IMR-90 (cell line): ENCODE results near the gene LTBP2.

Experiments used
- BHLHE40 ChIP-seq: fragments of 150-350 bp; IDR thresholded peaks from 2 replicates; pipeline ENCODE4 v1.6.1; 2016; ENCODE audit warnings: mild to moderate bottlenecking, low read depth, low read length
- CEBPB ChIP-seq: IDR thresholded peaks from 2 replicates; pipeline ENCODE4 v1.6.1; 2012; ENCODE audit warnings: low read depth, low read length, improper control_type of control experiment
- MAFK ChIP-seq: IDR thresholded peaks from 2 replicates; pipeline ENCODE4 v1.6.1; 2012; ENCODE audit warnings: low read depth, low read length, improper control_type of control experiment
- MXI1 ChIP-seq: IDR thresholded peaks from 2 replicates; pipeline ENCODE4 v1.6.1; 2012; ENCODE audit warnings: low read depth, mild to moderate bottlenecking, low read length, moderate library complexity, borderline replicate concordance
- NFE2L2 ChIP-seq: fragments of 150-350 bp; IDR thresholded peaks from 2 replicates; pipeline ENCODE4 v1.6.1; 2016; ENCODE audit warnings: low read depth, mild to moderate bottlenecking, low read length
- POLR2A ChIP-seq: IDR thresholded peaks from 2 replicates; pipeline ENCODE4 v1.6.1; 2012; ENCODE audit warnings: mild to moderate bottlenecking, low read depth, low read length
- RAD21 ChIP-seq: IDR thresholded peaks from 2 replicates; pipeline ENCODE4 v1.6.1; 2012; ENCODE audit warnings: low read length, improper control_type of control experiment
- RCOR1 ChIP-seq: IDR thresholded peaks from 2 replicates; pipeline ENCODE4 v1.6.1; 2012; ENCODE audit warnings: mild to moderate bottlenecking, low read length, improper control_type of control experiment; ENCODE audit not compliant: insufficient replicate concordance
- RFX5 ChIP-seq: IDR thresholded peaks from 2 replicates; pipeline ENCODE4 v1.8.0; 2012; ENCODE audit warnings: low read depth, mild to moderate bottlenecking, low read length, moderate library complexity
- TF ChIP-seq, protein P1 (sequence below): conservative IDR thresholded peaks from 2 replicates; pipeline ENCODE4 v1.5.1; 2012; ENCODE audit warnings: mild to moderate bottlenecking, low read depth, low read length, improper control_type of control experiment
- TF ChIP-seq, protein P2 (sequence below): fragments of 150-350 bp; IDR thresholded peaks from 2 replicates; pipeline ENCODE4 v1.6.1; 2017; ENCODE audit warnings: mild to moderate bottlenecking, antibody characterized with exemption, low read length, low read depth
- TF ChIP-seq, protein P3 (sequence below): fragments of 150-350 bp; IDR thresholded peaks from 2 replicates; pipeline ENCODE4 v1.6.1; 2016; ENCODE audit warnings: low read depth, mild to moderate bottlenecking, low read length, moderate library complexity, borderline replicate concordance

DNA sequence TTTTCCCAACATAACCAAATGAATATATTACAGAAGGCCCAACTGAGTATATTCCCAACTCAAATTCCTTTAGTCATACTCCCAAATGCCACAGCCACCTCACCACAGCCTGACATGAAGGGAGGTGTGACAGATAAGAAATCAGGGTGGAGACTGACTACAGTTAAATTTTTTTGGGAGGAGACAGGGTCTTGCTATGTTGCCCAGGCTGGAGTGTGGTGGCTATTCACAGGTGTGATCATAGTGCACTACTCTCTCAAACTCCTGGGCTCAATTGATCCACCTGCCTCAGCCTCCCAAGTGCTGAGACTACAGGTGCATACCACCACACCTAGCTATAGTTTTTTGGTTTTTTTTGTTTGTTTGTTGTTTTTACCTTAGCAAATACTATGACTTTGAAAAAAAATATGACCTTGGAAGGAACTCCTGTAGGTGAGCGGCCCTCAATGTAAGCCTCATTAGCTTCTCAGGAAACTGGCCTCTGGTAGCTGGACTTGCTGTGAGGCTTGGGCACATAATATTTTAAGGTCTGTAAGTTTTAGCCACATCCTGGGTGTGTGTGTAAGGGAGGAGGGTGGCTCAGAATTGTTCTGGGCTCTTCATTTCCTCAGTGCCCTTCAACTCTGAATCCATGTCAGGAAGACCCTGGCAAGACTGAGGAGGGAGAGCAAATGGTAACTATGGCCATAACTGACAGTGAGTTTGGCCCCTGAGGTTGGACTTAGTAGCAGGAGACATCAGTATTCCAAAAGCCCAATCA lies 39.1 kb upstream of the LTBP2 start:
- TF ChIP-seq, protein P1, sequence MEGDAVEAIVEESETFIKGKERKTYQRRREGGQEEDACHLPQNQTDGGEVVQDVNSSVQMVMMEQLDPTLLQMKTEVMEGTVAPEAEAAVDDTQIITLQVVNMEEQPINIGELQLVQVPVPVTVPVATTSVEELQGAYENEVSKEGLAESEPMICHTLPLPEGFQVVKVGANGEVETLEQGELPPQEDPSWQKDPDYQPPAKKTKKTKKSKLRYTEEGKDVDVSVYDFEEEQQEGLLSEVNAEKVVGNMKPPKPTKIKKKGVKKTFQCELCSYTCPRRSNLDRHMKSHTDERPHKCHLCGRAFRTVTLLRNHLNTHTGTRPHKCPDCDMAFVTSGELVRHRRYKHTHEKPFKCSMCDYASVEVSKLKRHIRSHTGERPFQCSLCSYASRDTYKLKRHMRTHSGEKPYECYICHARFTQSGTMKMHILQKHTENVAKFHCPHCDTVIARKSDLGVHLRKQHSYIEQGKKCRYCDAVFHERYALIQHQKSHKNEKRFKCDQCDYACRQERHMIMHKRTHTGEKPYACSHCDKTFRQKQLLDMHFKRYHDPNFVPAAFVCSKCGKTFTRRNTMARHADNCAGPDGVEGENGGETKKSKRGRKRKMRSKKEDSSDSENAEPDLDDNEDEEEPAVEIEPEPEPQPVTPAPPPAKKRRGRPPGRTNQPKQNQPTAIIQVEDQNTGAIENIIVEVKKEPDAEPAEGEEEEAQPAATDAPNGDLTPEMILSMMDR: no peak
- no peak for TF ChIP-seq POLR2A
- no peak for TF ChIP-seq MAFK
- no peak for TF ChIP-seq CEBPB
- TF ChIP-seq, protein P2, sequence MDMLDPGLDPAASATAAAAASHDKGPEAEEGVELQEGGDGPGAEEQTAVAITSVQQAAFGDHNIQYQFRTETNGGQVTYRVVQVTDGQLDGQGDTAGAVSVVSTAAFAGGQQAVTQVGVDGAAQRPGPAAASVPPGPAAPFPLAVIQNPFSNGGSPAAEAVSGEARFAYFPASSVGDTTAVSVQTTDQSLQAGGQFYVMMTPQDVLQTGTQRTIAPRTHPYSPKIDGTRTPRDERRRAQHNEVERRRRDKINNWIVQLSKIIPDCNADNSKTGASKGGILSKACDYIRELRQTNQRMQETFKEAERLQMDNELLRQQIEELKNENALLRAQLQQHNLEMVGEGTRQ: no peak
- TF ChIP-seq, protein P3, sequence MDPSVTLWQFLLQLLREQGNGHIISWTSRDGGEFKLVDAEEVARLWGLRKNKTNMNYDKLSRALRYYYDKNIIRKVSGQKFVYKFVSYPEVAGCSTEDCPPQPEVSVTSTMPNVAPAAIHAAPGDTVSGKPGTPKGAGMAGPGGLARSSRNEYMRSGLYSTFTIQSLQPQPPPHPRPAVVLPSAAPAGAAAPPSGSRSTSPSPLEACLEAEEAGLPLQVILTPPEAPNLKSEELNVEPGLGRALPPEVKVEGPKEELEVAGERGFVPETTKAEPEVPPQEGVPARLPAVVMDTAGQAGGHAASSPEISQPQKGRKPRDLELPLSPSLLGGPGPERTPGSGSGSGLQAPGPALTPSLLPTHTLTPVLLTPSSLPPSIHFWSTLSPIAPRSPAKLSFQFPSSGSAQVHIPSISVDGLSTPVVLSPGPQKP: no peak
- TF ChIP-seq BHLHE40: no peak
- TF ChIP-seq NFE2L2: no peak
- TF ChIP-seq RFX5: no peak
- TF ChIP-seq RCOR1: no peak
- no peak for TF ChIP-seq RAD21
- no peak for TF ChIP-seq MXI1
